Hepatocyte (in vitro differentiated cells): ENCODE measurements around the gene TLR1. TPM values are rescaled to one million over a fixed set of nuclear protein-coding genes. Genes with fewer than 3 reads are reported as not detected.

Experiments
- DNase-seq: peaks from one replicate; pipeline ENCODE4 v3.0.0-alpha.2; 2016; ENCODE audit warnings: low spot score
- H2AFZ ChIP-seq: fragments of 200-600 bp; sonication (generic); 2 replicates; pipeline ENCODE4 v1.6.0; 2016; ENCODE audit warnings: antibody characterized with exemption, mild to moderate bottlenecking
- H3K27ac ChIP-seq: fragments of 200-600 bp; sonication (generic); 2 replicates; pipeline ENCODE4 v1.5.1; 2016; ENCODE audit warnings: mild to moderate bottlenecking
- H3K27me3 ChIP-seq: fragments of 200-600 bp; sonication (generic); 2 replicates; pipeline ENCODE4 v1.6.1; 2016
- H3K36me3 ChIP-seq: fragments of 200-600 bp; sonication (generic); replicated peaks from 2 replicates; pipeline ENCODE4 v1.5.1; 2016; ENCODE audit warnings: low read depth; ENCODE audit not compliant: insufficient read depth
- H3K4me1 ChIP-seq: fragments of 200-600 bp; sonication (generic); 2 replicates; pipeline ENCODE4 v1.5.1; 2016; ENCODE audit warnings: mild to moderate bottlenecking, moderate library complexity; ENCODE audit not compliant: insufficient read depth
- H3K4me2 ChIP-seq: fragments of 200-600 bp; sonication (generic); 2 replicates; pipeline ENCODE4 v1.6.0; 2016
- H3K4me3 ChIP-seq: fragments of 200-600 bp; sonication (generic); 2 replicates; pipeline ENCODE4 v1.5.1; 2016; ENCODE audit warnings: mild to moderate bottlenecking
- H3K79me2 ChIP-seq: fragments of 200-600 bp; sonication (generic); 2 replicates; pipeline ENCODE4 v1.6.0; 2017; ENCODE audit warnings: mild to moderate bottlenecking
- H3K9me2 ChIP-seq: fragments of 200-600 bp; sonication (generic); replicated peaks from 2 replicates; pipeline ENCODE4 v1.6.0; 2017; ENCODE audit warnings: mild to moderate bottlenecking; ENCODE audit not compliant: insufficient read depth
- H3K9me3 ChIP-seq: fragments of 200-600 bp; sonication (generic); 2 replicates; pipeline ENCODE4 v1.5.1; 2016; ENCODE audit warnings: low read depth, mild to moderate bottlenecking
- H4K20me1 ChIP-seq: fragments of 200-600 bp; sonication (generic); 2 replicates; pipeline ENCODE4 v1.6.0; 2016; ENCODE audit warnings: mild to moderate bottlenecking; ENCODE audit not compliant: insufficient read depth, poor library complexity, severe bottlenecking
- CTCF ChIP-seq: fragments of 200-600 bp; sonication (generic); IDR thresholded peaks from 2 replicates; pipeline ENCODE4 v1.5.1; 2016; ENCODE audit warnings: antibody characterized with exemption, mild to moderate bottlenecking; ENCODE audit not compliant: poor library complexity
- EZH2 ChIP-seq: fragments of 200-600 bp; sonication (generic); IDR thresholded peaks from 2 replicates; pipeline ENCODE4 v1.6.1; 2016; ENCODE audit warnings: antibody characterized with exemption, mild to moderate bottlenecking, borderline replicate concordance
- EZH2phosphoT487 ChIP-seq: fragments of 200-600 bp; sonication (generic); IDR thresholded peaks from one replicate; pipeline ENCODE4 v1.6.1; 2018; ENCODE audit warnings: antibody characterized with exemption, mild to moderate bottlenecking, low read depth, moderate library complexity; ENCODE audit not compliant: unreplicated experiment, severe bottlenecking
- WGBS: methylation state at CpG from one replicate; pipeline ENCODE4 v1.1.6; 2016; ENCODE audit warnings: low lambda C conversion rate; ENCODE audit errors: missing lambda C conversion rate; 5-methylcytosine and 5-hydroxymethylcytosine counted together
- polyA plus RNA-seq: library from polyadenylated mRNA; unstranded; fragments of >200 nt; fragmentation: Nextera tagmentation; extraction: Ambion mirVana; gene quantifications from 2 replicates; pipeline ENCODE4 v1.2.1, GENCODE V29; 2016
- total RNA-seq: library from RNA; depleted of rRNA; stranded (reverse); fragments of >200 nt; gene quantifications from 2 replicates; pipeline ENCODE4 v1.2.3, GENCODE V29; 2014

TLR1 gene
- total and polyA plus RNA-seq, 2 experiments from 2014 or later, result 1.0 to 2.7 TPM

- Histone ChIP-seq H3K27me3 (no peaks in the 10 kb centered on the region), H3K4me2 (no peak overlapping the region), H4K20me1 (no peaks in the 10 kb centered on the region), H3K36me3 (no peaks in the 10 kb centered on the region), H2AFZ (no peak overlapping the region), H3K79me2 (no peaks in the 10 kb centered on the region), H3K9me2 (no peaks in the 10 kb centered on the region), H3K4me1 (peaks cover 7% of the 10 kb centered on the region), H3K27ac (no peak overlapping the region), H3K9me3 (no peaks in the 10 kb centered on the region), H3K4me3 (no peak overlapping the region)
- 86% methylated on average over 5 of the region's 5 CpGs for WGBS
- TF ChIP-seq EZH2phosphoT487, result no peak
- TF ChIP-seq CTCF, result no peak
- no peak for TF ChIP-seq EZH2
- DNase-seq, result no peak
Observed at GRCh38 chr4:38805530-38806145, 1.0 kb upstream of the TLR1 start.

GRCh38 chr4:38803833-38804653 lies 548 bp downstream of the TLR1 start:
- no peak for DNase-seq
- no peaks in the 10 kb centered on the region for H3K79me2 ChIP-seq
- peak overlapping the region; percentile 58 for H3K27ac ChIP-seq
- H3K4me2 ChIP-seq, result peak overlapping the region; percentile 54
- peaks cover 7% of the 10 kb centered on the region for H3K4me1 ChIP-seq
- WGBS, result 43% methylated on average over 6 of the region's 6 CpGs
- H4K20me1 ChIP-seq, result no peaks in the 10 kb centered on the region
- peak overlapping the region; percentile 46 for H2AFZ ChIP-seq
- H3K27me3 ChIP-seq, result no peaks in the 10 kb centered on the region
- H3K36me3 ChIP-seq, result no peaks in the 10 kb centered on the region
- no peak for TF ChIP-seq EZH2
- no peaks in the 10 kb centered on the region for H3K9me3 ChIP-seq
- H3K9me2 ChIP-seq, result no peaks in the 10 kb centered on the region
- H3K4me3 ChIP-seq, result no peak overlapping the region

- no peaks in the 10 kb centered on the region for H3K36me3 ChIP-seq
- no peak overlapping the region for H3K27ac ChIP-seq
- no peaks in the 10 kb centered on the region for H3K27me3 ChIP-seq
- 92% methylated on average over 15 of the region's 15 CpGs for WGBS
- DNase-seq, result no peak
- no peak overlapping the region for H2AFZ ChIP-seq
- H3K9me3 ChIP-seq, result no peaks in the 10 kb centered on the region
- peaks cover 7% of the 10 kb centered on the region for H3K4me1 ChIP-seq
- no peaks in the 10 kb centered on the region for H3K79me2 ChIP-seq
- H3K4me2 ChIP-seq, result no peak overlapping the region
- H3K9me2 ChIP-seq, result no peaks in the 10 kb centered on the region
- no peak overlapping the region for H3K4me3 ChIP-seq
- no peaks in the 10 kb centered on the region for H4K20me1 ChIP-seq
- TF ChIP-seq EZH2phosphoT487, result no peak
- TF ChIP-seq EZH2, result no peak
- no peak for TF ChIP-seq CTCF
Observed at GRCh38 chr4:38802561-38803355, 1.8 kb downstream of the TLR1 start.
